NCI-H1092 (cell line): ENCODE results near the gene SLC35F6.
"Not testable (repeated sequence)": the region's sequence is repeated elsewhere in the genome, so short reads cannot be mapped to it uniquely, and the experiment has no call there.

Experiments
- DNase-seq: peaks from one replicate; lab custom pipeline; 2025; lab: John Stamatoyannopoulos, UW

The SLC35F6 gene

GRCh38 chr2:26730549-26731344 lies 33.3 kb upstream of the SLC35F6 start:
- no peak for DNase-seq

GRCh38 chr2:26731714-26732113 lies 32.4 kb upstream of the SLC35F6 start:
- DNase-seq: no peak

DNA sequence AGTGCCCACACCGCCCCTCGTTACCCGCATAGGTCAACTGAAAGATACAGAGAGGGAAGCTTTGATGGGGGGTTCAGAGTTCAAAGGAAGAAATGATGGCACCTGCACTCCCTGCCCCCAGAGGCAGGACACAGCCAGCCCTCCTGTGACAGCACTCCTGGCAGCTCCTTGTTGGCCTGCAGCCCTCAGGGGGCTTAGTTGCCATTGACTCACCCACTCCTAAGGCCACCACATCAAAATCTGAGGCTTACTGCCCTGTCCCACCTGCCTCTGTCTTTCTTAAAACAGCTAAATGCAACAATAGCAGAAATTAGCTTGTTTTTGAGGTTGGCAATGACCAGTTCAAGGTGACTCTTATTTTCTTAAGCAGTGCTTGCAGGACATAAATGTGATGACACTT lies 31.6 kb upstream of the SLC35F6 start:
- DNase-seq: no peak

- no peak for DNase-seq
Observed at GRCh38 chr2:26733413-26733812, 30.7 kb upstream of the SLC35F6 start.

DNA sequence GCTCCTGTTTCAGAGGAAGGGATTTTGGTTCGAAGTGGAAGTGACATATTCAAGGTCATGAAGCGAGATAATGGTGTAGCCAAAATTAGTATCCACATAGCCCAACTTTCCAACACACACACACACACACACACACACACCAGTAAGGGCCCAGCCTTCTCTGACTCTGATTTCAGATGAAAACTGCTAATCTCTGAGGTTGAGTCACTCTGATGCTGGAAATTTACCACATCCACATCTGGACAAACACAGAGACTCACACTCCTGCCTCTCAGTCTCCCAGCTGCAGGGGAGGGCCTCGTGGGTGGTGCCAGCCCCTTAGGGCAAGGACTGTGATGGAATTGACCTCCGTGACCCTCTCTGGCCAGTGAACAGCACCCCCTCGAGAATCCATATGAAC lies 29.0 kb upstream of the SLC35F6 start:
- DNase-seq: no peak

- DNase-seq: no peak
Observed at GRCh38 chr2:26735883-26736588, 28.0 kb upstream of the SLC35F6 start.

DNA sequence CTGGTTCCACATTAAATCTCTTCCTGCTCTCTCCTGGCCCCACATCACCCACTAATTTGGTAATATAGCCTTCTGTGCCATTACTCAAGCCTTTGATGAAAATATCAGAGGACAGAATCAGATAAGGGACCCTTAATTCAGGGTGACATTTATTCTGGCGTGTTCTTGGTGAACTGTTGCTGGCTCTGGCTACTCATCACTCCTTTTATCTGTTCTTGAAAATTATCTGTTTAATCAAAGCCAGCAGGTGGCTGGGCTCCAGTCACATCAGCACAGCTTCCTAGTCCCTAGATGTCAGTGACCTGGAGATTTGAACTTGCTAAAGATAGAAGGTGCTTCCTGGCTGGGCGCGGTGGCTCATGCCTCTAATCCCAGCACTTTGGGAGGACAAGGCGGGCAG lies 26.9 kb upstream of the SLC35F6 start:
- DNase-seq: no peak

DNA sequence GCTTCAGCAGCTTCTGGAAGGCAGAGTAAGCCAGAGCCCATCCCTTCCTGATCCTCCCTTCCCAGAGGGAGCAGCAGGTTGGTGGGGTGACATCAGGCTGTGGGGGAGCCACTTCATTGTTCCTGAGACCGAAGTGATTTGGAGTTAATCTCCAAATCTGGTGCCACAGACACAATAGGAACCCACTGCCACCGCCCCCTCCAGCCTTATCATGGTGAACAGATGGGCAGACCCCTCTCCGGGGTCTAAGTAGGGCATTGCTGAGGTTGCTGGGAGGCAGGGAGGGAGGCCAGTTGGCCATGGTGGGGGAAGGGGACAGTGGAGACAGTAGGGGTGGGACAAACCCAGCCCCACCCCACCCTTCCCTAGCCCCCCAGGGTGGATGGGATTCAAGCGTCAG lies 25.6 kb upstream of the SLC35F6 start:
- DNase-seq: no peak

DNA sequence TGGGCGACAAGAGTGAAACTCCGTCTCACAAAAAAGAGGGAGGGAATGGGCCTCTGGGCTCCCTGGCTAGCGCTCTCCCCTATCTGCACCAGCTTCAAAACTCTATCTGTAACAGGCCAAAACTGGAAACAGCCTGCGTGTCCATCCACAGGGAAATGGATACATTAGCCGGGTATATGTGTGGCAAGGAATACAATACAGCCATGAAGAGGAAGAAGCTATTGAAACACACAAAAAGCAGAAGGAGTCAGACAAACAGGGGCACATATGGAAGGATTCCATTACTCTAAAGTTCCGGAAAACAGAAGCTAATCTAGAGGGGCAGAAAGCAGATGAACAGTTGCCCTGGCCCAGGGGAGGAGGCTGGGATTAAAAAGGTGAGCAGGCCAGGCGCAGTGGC lies 24.6 kb upstream of the SLC35F6 start:
- DNase-seq: no peak

GRCh38 chr2:26740346-26740745 lies 23.7 kb upstream of the SLC35F6 start:
- DNase-seq: no peak

GRCh38 chr2:26740890-26741302 lies 23.2 kb upstream of the SLC35F6 start:
- no peak for DNase-seq

- DNase-seq: no peak
Observed at GRCh38 chr2:26742048-26742770, 21.9 kb upstream of the SLC35F6 start.

- DNase-seq: no peak
Observed at GRCh38 chr2:26743852-26744251, 20.2 kb upstream of the SLC35F6 start.

- DNase-seq: no peak
Observed at GRCh38 chr2:26744953-26745352, 19.1 kb upstream of the SLC35F6 start.

DNA sequence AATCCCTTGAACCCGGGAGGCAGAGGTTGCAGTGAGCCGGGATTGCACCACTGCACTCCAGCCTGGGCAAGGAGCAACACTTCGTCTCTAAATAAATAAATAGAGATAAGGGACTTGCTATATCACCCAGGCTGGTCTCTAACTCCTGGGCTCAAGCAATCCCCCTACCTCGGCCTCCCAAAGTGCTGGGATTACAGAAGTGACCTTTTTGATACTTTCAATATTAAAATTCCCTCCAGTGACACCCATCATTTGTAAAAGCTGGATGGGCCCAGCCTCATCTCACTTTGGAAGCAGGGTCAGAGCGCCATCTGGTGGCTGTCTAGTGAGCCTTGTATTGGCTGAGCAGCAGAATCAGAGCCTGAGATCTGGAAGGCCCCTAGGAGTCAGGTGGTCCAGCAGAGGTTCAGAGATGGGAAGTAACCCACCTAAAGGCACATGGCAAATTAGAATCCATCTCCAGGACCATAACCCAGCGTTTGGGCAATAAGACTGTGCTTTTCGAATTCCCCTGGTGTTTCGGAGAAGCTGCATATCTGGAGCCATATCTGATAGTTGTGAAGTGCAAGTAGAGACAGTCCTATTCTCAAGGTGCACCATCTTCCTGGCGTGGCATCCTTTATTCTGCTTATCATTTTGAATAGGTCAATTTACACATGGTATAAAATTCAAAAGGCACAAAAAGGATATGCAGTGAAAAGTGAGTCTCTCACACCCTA lies 18.3 kb upstream of the SLC35F6 start:
- peak; percentile 54 for DNase-seq

DNA sequence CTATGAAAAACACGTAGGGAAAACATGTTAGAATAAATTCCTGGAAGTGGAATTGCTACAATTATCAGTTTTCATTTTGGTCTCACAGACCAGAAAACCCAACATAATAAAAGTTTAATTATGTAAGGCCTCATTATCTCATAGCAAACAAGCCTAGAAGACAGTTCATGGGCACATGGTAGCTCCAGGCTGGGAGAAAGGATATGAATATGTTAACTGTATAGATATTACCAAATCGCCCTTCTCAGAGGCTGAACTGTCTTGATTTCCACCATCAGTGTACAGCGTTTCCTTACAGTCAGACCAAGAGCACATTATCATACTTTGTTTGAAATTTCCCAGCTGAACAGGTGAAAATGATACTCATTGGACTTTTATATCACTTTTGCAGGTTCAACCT lies 17.1 kb upstream of the SLC35F6 start:
- no peak for DNase-seq

DNA sequence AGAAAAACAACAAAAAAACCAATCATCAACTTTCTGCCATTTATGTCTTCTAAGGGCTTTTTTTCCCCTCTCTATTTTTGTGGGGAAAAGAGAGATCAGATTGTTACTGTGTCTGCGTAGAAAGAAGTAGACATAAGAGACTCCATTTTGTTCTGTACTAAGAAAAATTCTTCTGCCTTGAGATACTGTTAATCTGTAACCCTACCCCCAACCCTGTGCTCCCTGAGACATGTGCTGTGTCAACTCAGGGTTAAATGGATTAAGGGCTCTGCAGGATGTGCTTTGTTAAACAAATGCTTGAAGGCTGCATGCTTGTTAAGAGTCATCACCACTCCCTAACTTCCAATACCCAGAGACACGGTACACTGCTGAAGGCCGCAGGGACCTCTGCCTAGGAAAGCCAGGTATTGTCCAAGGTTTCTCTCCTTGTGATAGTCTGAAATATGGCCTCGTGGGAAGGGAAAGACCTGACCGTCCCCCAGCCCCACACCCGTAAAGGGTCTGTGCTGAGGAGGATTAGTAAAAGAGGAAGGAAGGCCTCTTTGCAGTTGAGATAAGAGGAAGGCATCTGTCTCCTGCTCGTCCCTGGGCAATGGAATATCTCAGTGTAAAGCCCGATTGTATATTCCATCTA lies 14.2 kb upstream of the SLC35F6 start:
- not testable (repeated sequence) for DNase-seq

DNA sequence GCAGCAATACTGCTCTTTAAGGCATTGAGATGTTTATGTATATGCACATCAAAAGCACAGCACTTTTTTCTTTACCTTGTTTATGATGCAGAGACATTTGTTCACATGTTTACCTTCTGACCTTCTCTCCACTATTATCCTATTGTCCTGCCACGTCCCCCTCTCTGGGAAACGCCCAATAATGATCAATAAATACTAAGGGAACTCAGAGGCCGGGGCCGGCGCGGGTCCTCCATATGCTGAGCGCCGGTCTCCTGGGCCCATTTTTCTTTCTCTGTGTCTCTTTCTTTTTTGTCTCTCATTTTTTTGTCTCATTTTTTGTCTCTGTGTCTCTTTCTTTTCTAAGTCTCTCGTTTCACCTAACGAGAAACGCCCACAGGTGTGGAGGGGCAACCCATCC lies 13.6 kb upstream of the SLC35F6 start:
- DNase-seq: not testable (repeated sequence)

- no peak for DNase-seq
Observed at GRCh38 chr2:26752656-26753055, 11.4 kb upstream of the SLC35F6 start.

DNA sequence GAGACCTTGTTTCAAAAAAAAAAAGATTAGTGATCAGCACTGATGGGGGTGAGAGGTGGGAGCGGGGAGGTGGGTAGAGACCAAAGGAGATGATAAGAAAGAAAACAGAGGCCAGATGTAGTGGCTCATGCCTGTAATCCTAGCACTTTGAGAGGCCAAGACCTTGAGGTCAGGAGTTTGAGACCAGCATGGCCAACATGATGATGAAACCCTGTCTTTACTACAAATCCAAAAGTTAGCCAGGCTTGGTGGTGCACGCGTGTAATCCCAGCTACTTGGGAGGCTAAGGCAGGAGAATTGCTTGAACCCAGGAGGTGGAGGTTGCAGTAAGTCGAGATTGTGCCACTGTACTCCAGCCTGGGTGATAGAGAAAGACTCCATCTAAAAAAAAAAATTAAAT lies 9.5 kb upstream of the SLC35F6 start:
- no peak for DNase-seq

- no peak for DNase-seq
Observed at GRCh38 chr2:26754972-26755670, 9.0 kb upstream of the SLC35F6 start.
